RWPE2 (cell line): ENCODE results near the gene CCDC24.

ENCODE experiments used
- ATAC-seq: fragments of 200-7000 bp; cut with Tn5 transposase; 3 replicates; pipeline ENCODE4 v1.9.1; 2021; ENCODE audit warnings: low read depth
- DNase-seq: peaks from one replicate; pipeline ENCODE4 v3.0.0-alpha.2; 2020; ENCODE audit warnings: low spot score
- H3K27ac ChIP-seq: fragments of 450-650 bp; 2 replicates; pipeline ENCODE4 v1.5.1; 2017; ENCODE audit warnings: mild to moderate bottlenecking; ENCODE audit not compliant: poor library complexity, severe bottlenecking
- H3K27me3 ChIP-seq: fragments of 250-450 bp; sonication (Bioruptor Pico); 2 replicates; pipeline ENCODE4 v1.5.1; 2021; ENCODE audit warnings: mild to moderate bottlenecking, moderate library complexity; ENCODE audit not compliant: insufficient read depth, poor library complexity, severe bottlenecking
- H3K36me3 ChIP-seq: fragments of 250-450 bp; sonication (Bioruptor Pico); 2 replicates; pipeline ENCODE4 v1.5.1; 2020; ENCODE audit warnings: low read depth, mild to moderate bottlenecking, moderate library complexity
- H3K4me1 ChIP-seq: fragments of 250-450 bp; sonication (Bioruptor Pico); 2 replicates; pipeline ENCODE4 v1.5.1; 2021; ENCODE audit warnings: mild to moderate bottlenecking, moderate library complexity; ENCODE audit not compliant: insufficient read depth, poor library complexity, severe bottlenecking
- H3K4me3 ChIP-seq: fragments of 250-450 bp; sonication (Bioruptor Pico); 2 replicates; pipeline ENCODE4 v1.5.1; 2021; ENCODE audit warnings: mild to moderate bottlenecking, moderate library complexity; ENCODE audit not compliant: severe bottlenecking
- H3K9me3 ChIP-seq: fragments of 250-450 bp; sonication (Bioruptor Pico); 2 replicates; pipeline ENCODE4 v1.5.1; 2021; ENCODE audit warnings: mild to moderate bottlenecking, moderate library complexity; ENCODE audit not compliant: severe bottlenecking
- CTCF ChIP-seq: fragments of 450-650 bp; IDR thresholded peaks from one replicate; pipeline ENCODE4 v1.5.1; 2017; ENCODE audit warnings: mild to moderate bottlenecking, moderate library complexity; ENCODE audit not compliant: poor library complexity, severe bottlenecking

Gene CCDC24

GRCh38 chr1:43990271-43991199, 864 bp upstream of the CCDC24 start:
- H3K4me1 ChIP-seq = no peaks in the 10 kb centered on the region
- peaks cover 11% of the 10 kb centered on the region for H3K36me3 ChIP-seq
- peak; percentile 3 for ATAC-seq
- peak; percentile 16 for TF ChIP-seq CTCF
- H3K9me3 ChIP-seq = no peaks in the 10 kb centered on the region
- no peaks in the 10 kb centered on the region for H3K27me3 ChIP-seq
- peak; percentile 49 for DNase-seq
- peak overlapping the region; percentile 57 for H3K27ac ChIP-seq
- peak overlapping the region; percentile 37 for H3K4me3 ChIP-seq

- peak overlapping the region; percentile 57 for H3K27ac ChIP-seq
- no peaks in the 10 kb centered on the region for H3K9me3 ChIP-seq
- H3K4me3 ChIP-seq = peak overlapping the region; percentile 37
- ATAC-seq (no peak; the same call in 2 of the 3 replicates), DNase-seq (no peak)
- H3K36me3 ChIP-seq = peaks cover 5% of the 10 kb centered on the region
- no peak for TF ChIP-seq CTCF
- H3K27me3 ChIP-seq = no peaks in the 10 kb centered on the region
- H3K4me1 ChIP-seq = no peaks in the 10 kb centered on the region
Measured at GRCh38 chr1:43991200-43991475, 261 bp upstream of the CCDC24 start.

- H3K4me1 ChIP-seq = no peaks in the 10 kb centered on the region
- ATAC-seq (no peak), DNase-seq (no peak)
- H3K27ac ChIP-seq = peak overlapping the region; percentile 57
- no peaks in the 10 kb centered on the region for H3K27me3 ChIP-seq
- H3K36me3 ChIP-seq = no peaks in the 10 kb centered on the region
- H3K9me3 ChIP-seq = no peaks in the 10 kb centered on the region
- TF ChIP-seq CTCF = no peak
- peak overlapping the region; percentile 37 for H3K4me3 ChIP-seq
Measured at GRCh38 chr1:43992232-43992995, 1.0 kb downstream of the CCDC24 start.

- Histone ChIP-seq H3K36me3 (no peaks in the 10 kb centered on the region), H3K4me1 (no peaks in the 10 kb centered on the region), H3K27me3 (no peaks in the 10 kb centered on the region), H3K27ac (no peak overlapping the region), H3K9me3 (no peaks in the 10 kb centered on the region), H3K4me3 (no peak overlapping the region)
- no peak for TF ChIP-seq CTCF
- no peak for DNase-seq
- ATAC-seq = no peak
Measured at GRCh38 chr1:43993206-43993914, 2.0 kb downstream of the CCDC24 start.
